Tibial nerve (tissue), 4 donors: ENCODE measurements around the gene PTPN14. TPM values are rescaled to one million over a fixed set of nuclear protein-coding genes. Genes with fewer than 3 reads are reported as not detected.
A peak's percentile ranks its signal among the peaks of the same experiment; 100 is the strongest.

Experiments
- DNase-seq, 2 donors: peaks; one replicate each; pipeline ENCODE4 v3.0.0-alpha.2; 2019; ENCODE audit warnings: low spot score in 2 of 2
- H3K27ac ChIP-seq, 4 donors: fragments of 200-600 bp; sonication (generic) in 3 of 4; one replicate each; pipeline ENCODE4 v1.5.1; 2017 to 2019; ENCODE audit warnings: mild to moderate bottlenecking in 1 of 4
- H3K27me3 ChIP-seq, 2 donors: fragments of 200-600 bp; sonication (generic) in 1 of 2; one replicate each; pipeline versions ENCODE4 v1.5.1 to v1.6.0; 2017 to 2019
- H3K36me3 ChIP-seq, 3 donors: fragments of 200-600 bp; sonication (generic); one replicate each; pipeline ENCODE4 v1.5.1; 2018 to 2019
- H3K4me1 ChIP-seq, 4 donors: fragments of 200-600 bp; sonication (generic) in 3 of 4; one replicate each; pipeline ENCODE4 v1.5.1; 2017 to 2019
- H3K4me3 ChIP-seq, 4 donors: fragments of 200-600 bp; sonication (generic) in 3 of 4; one replicate each; pipeline ENCODE4 v1.5.1; 2017 to 2019; ENCODE audit warnings: mild to moderate bottlenecking in 1 of 4, moderate library complexity in 1 of 4
- H3K9me3 ChIP-seq, 4 donors: fragments of 200-600 bp; sonication (generic) in 3 of 4; one replicate each; pipeline ENCODE4 v1.5.1; 2017 to 2019
- EP300 ChIP-seq, 2 donors: sonication (generic); formaldehyde crosslinking; IDR thresholded peaks; one replicate each; pipeline ENCODE4 v1.6.1; 2017; ENCODE audit warnings: antibody characterized with exemption in 2 of 2, mild to moderate bottlenecking in 1 of 2
- POLR2A ChIP-seq, 2 donors: fragments of 450-650 bp; IDR thresholded peaks; one replicate each; pipeline ENCODE4 v1.6.1; 2017; ENCODE audit warnings: antibody characterized with exemption in 2 of 2, mild to moderate bottlenecking in 2 of 2, moderate library complexity in 2 of 2
- WGBS, 2 donors: methylation state at CpG; one replicate each; pipeline ENCODE4 v1.1.5; 2018; 5-methylcytosine and 5-hydroxymethylcytosine counted together
- total RNA-seq, 4 donors: library from RNA; depleted of rRNA; stranded (reverse); fragments of >200 nt; gene quantifications; one replicate each; pipeline ENCODE4 v1.1.0, GENCODE V29; 2016
- TF ChIP-seq, protein P1 (sequence below), 5 experiments: fragments of 200-600 bp in 3 of 5; fragments of 450-650 bp in 2 of 5; sonication (generic) in 3 of 5; IDR thresholded peaks; one replicate each; pipeline ENCODE4 v1.5.1; 2016 to 2019; ENCODE audit warnings: antibody characterized with exemption in 5 of 5, mild to moderate bottlenecking in 3 of 5, moderate library complexity in 2 of 5

The PTPN14 gene
- total RNA-seq, 4 donors from 2014 or later: 25.8 to 47.4 (median 38.2) TPM

DNA sequence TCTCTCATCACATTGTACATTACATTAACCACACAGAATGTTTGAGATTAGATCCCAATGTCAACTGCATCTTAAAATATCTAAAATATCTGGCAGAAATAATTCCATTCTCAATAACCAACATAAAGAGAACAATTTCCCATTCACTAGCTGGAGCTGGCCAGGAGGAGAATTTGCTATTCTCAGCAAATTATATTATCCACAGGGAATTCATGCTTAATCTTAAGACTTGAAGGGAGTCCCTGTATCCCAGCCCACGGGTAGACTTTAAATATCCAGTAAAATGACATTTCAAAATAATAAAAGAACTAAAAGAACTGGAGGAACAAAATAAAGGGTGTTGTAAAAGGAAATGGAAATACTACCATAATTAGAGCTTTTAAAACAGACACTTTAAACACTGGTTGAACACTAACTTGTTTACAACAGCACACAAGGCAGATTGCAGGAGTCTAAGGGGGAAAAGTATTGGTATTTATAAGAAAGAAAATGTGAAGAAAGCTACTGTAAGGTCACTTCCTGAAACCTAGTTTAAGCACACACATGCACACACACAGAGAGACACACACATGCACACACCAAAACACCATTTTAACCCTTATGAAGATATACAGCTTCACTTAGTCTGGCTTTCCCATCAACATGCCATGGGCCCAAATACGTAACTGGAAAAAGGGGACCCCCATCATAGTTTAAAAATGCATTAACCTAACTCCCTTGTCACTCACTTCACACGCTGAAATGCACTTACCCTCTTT lies 107.0 kb downstream of the PTPN14 start:
- TF ChIP-seq, protein P1, sequence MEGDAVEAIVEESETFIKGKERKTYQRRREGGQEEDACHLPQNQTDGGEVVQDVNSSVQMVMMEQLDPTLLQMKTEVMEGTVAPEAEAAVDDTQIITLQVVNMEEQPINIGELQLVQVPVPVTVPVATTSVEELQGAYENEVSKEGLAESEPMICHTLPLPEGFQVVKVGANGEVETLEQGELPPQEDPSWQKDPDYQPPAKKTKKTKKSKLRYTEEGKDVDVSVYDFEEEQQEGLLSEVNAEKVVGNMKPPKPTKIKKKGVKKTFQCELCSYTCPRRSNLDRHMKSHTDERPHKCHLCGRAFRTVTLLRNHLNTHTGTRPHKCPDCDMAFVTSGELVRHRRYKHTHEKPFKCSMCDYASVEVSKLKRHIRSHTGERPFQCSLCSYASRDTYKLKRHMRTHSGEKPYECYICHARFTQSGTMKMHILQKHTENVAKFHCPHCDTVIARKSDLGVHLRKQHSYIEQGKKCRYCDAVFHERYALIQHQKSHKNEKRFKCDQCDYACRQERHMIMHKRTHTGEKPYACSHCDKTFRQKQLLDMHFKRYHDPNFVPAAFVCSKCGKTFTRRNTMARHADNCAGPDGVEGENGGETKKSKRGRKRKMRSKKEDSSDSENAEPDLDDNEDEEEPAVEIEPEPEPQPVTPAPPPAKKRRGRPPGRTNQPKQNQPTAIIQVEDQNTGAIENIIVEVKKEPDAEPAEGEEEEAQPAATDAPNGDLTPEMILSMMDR (IDR thresholded peaks at IDR 0.05): no peak
- TF ChIP-seq POLR2A (IDR thresholded peaks at IDR 0.05): no peak
- TF ChIP-seq EP300 (IDR thresholded peaks at IDR 0.05): no peak
- Histone ChIP-seq H3K9me3 (no peaks in the 10 kb centered on the region), H3K4me3 (no peak overlapping the region), H3K36me3 (no peaks in the 10 kb centered on the region), H3K27ac (peak overlapping the region in 3 of 4 donors; percentile 14 to 71 (median 65)), H3K27me3 (no peaks in the 10 kb centered on the region), H3K4me1 (peaks cover 0 to 59% (median 13%) of the 10 kb centered on the region in 4 donors)
- WGBS, 2 donors: 52 to 56% methylated on average over 3 of the region's 3 CpGs
- DNase-seq: no peak

- H3K27me3 ChIP-seq: no peaks in the 10 kb centered on the region
- H3K4me3 ChIP-seq: no peak overlapping the region
- no peaks in the 10 kb centered on the region for H3K9me3 ChIP-seq
- H3K36me3 ChIP-seq: no peaks in the 10 kb centered on the region
- H3K4me1 ChIP-seq: peaks cover 0 to 50% (median 15%) of the 10 kb centered on the region in 4 donors
- peak overlapping the region in 2 of 4 donors; percentile 78 to 79 for H3K27ac ChIP-seq
- TF ChIP-seq POLR2A (IDR thresholded peaks at IDR 0.05) (no peak), EP300 (IDR thresholded peaks at IDR 0.05) (no peak)
- TF ChIP-seq, protein P1 (IDR thresholded peaks at IDR 0.05): no peak
- no peak for DNase-seq
- 45 to 51% methylated on average over 3 of the region's 3 CpGs for WGBS, 2 donors
Measured at GRCh38 chr1:214441119-214441518, 110.3 kb downstream of the PTPN14 start.

DNA sequence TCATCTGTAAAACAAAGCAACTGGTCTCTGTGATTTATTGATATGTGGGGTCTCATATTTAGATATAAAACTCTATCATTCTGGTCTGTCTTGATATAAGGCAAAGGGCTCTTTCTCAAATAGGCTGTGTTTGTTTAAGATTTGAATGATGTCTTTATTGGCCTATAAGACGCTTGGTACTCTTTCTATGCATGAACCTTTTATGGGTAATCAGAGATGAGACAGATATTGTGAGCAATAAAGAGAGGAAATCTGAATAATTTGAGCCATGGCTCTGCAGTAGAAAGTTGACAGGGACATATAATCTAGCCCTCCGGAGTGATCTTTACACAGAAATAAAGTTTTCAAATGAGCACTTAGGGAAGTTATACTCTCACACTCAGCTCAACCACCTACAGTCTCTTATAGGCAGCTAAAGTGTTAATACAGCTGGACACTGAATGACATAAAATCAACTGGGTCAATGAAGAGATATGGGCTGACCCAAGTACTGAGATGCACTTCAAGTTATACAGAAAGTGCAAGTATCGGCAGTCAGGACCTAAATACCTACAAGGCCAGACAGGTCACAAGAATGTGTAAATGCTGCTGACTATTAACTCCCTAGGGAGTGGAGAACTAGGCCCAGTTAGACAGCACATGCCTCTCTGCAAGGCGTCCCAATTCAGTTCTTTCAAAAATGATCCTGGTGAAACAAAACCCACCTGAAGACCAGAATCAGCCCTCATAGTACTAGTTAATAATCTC lies 111.0 kb downstream of the PTPN14 start:
- H3K9me3 ChIP-seq: no peaks in the 10 kb centered on the region
- H3K4me3 ChIP-seq: no peak overlapping the region
- 51 to 59% methylated on average over 4 of the region's 4 CpGs for whole genome bisulfite sequencing, 2 donors
- TF ChIP-seq EP300 (IDR thresholded peaks at IDR 0.05): no peak
- TF ChIP-seq, protein P1 (IDR thresholded peaks at IDR 0.05): no peak
- TF ChIP-seq POLR2A (IDR thresholded peaks at IDR 0.05): no peak
- no peaks in the 10 kb centered on the region for H3K36me3 ChIP-seq
- H3K27ac ChIP-seq: peak overlapping the region in 3 of 4 donors; percentile 21 to 79 (median 78)
- DNase-seq: no peak
- H3K27me3 ChIP-seq: no peaks in the 10 kb centered on the region
- peaks cover 0 to 43% (median 13%) of the 10 kb centered on the region in 4 donors for H3K4me1 ChIP-seq

- 40 to 48% methylated on average over 12 of the region's 12 CpGs for WGBS, 2 donors
- no peak for DNase-seq
- Histone ChIP-seq H3K36me3 (no peaks in the 10 kb centered on the region), H3K27ac (peak overlapping the region; percentile 21 to 79 (median 68)), H3K27me3 (no peaks in the 10 kb centered on the region), H3K4me3 (peak overlapping the region in 3 of 4 donors; percentile 1 to 37 (median 13)), H3K9me3 (no peaks in the 10 kb centered on the region), H3K4me1 (peaks cover 0 to 35% (median 5%) of the 10 kb centered on the region in 4 donors)
- TF ChIP-seq EP300 (IDR thresholded peaks at IDR 0.05): peak in 1 of 2 donors; percentile 35
- TF ChIP-seq POLR2A (IDR thresholded peaks at IDR 0.05): no peak
- TF ChIP-seq, protein P1 (IDR thresholded peaks at IDR 0.05): no peak
Measured at GRCh38 chr1:214439352-214440119, 111.9 kb downstream of the PTPN14 start.
